Measurements from ENCODE around the gene CNDP1.
"Not testable (repeated sequence)": the region's sequence is repeated elsewhere in the genome, so short reads cannot be mapped to it uniquely, and the experiment has no call there.

The CNDP1 gene

GRCh38 chr18:74520096-74520833 lies 14.0 kb upstream of the CNDP1 start:
- DNase-seq (ENCODE audit: low read depth in 2 of 2): no peak

DNA sequence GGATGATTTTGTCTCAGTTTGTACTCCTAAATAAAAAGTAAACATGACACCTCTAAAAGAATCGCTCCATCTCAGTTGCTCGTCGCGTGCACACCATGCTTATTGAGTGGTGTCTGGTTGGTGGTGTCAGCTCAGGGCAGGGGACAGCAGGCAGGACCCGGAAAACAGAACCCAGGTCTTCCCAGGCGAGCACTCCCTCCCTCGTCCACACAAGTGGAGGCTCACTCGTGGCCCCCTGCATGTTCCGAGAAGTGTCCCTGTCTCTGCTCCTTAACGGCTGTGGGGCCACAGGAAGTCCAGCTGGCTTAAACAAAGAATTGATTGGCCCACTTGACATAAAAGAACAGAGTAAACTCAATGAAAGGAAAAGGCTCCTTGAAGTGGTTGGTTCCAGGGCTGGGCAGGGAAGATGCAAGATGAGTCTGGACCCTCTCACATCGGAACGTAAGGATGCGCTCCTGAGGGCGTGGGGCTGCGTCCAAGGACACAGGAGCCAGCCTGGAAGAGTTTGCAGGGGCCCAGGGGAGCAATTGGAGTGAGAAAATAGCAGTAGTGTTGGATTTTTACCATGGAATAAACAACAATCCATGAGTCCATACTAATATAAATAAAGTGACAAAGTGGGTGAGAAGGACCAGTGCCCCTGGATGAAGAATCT lies 13.1 kb upstream of the CNDP1 start:
- no peak for DNase-seq (ENCODE audit: low read depth in 2 of 2)

DNA sequence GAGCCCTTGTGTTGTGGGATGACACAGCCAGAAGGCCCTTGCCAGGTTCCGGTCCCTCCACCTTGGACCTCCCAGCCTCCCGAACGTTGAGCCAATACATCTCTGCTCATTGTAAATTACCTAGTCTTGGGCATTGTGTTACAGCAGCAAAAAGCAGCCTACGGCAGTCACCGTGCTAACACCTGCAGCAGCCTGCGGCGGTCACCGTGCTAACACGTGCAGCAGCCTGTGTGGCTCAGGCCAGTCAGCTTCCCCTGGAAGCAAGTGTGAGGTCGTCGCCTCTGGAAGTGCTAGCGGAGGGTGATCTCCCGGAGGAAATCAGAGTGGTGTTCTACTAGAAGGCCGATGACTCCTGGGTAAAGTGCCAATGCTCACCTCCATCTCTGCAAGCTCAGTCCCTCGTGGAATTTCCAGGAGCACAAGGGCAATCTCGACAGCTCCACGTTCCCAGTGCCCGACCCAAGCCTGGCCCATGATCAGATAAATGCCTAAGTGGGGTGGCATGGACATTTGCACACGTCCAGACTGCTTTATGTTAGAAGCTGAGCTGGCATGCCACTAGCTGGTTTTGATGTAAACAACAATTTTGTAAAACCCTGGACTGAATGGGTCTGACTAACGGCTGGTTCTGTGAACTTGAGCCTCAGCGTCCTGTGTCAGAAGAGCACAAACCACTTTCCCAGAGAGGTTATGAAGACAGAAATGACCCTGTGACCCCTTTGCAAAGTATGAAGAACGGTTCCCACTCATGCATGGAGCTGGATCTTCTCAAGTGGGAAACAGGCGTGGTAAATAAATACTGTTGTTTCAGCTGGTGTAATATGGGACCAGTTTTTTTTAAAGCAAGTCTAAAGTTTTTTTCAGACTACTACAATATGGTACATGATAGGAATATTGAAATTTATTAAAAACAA lies 11.4 kb upstream of the CNDP1 start:
- no peak for DNase-seq (ENCODE audit: low read depth in 2 of 2)

DNA sequence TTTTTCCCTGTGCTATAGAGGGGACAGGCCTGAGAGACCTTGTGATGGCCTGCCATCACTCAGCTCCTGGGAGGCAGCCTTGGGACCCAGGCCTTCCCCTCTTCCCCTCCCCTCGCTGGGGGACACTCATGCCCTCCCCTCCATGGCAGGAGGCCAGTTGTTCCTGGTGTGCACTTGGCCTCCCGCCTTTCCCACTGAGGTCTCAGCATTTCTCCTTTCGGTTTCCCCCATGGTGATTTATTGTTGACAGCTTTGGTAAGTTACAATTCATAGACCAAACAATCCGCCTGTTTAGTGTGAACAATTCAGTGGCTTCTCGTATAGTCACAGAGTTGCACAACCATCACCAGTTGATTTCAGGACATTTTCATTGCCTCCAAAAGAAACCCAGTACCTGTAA lies 10.2 kb upstream of the CNDP1 start:
- DNase-seq (ENCODE audit: low read depth in 2 of 2): no peak

DNA sequence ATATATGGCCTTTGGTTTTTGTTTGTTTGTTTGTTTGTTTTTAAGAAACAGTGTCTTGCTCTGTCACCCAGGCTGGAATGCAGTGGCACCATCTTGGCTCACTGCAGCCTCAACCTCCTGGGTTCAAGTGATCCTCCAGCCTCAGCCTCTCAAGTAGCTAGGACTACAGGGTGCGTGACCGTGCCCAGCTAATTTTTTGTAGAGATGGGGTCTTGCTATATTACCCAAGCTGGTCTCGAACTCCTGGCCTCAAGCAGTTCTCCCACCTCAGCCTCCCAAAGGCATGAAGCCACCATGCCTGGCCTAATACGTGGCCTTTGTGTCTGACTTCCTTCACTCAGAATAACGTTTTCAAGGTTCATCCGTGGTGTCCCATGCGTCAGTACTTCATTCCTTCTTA lies 9.4 kb upstream of the CNDP1 start:
- not testable (repeated sequence) for DNase-seq (ENCODE audit: low read depth in 2 of 2)

GRCh38 chr18:74525741-74526140 lies 8.6 kb upstream of the CNDP1 start:
- no peak for DNase-seq (ENCODE audit: low read depth in 2 of 2)

DNA sequence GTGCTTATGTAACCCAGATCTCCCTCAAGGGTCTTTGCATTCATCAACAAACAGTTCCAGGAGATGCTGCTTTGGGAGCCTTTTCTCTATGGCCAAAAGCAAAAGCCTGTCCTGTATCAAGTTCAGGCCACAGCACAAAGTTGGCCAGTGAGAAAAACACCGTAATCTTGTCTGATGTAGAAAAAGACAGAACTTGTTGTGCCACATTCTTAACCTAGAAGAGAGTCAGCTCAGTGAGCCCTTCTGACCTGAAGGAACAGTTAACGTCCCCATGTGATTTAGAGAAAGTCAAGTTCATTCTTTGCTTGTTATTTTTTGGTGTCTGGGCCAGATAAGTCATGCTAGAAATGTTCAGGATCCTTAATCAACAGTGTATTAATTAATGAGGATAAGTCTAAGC lies 7.8 kb upstream of the CNDP1 start:
- no peak for DNase-seq (ENCODE audit: low read depth in 2 of 2)

DNA sequence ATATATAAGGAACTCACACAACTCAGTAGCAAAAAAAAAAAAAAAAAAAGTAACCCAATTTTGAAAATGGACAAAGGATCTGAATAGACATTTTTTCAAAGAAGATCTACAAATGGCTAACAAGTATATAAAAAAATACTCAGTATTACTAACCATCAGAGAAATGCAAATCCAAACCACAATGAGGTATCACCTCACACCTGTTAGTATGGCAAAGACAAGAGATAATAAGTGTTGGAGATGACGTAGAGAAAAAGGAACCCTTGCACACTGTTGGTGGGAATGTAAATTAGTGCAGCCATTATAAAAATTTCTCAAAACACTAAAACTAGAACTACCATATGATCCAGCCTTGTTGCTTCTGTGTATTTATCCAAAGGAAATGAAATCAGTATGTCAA lies 5.8 kb upstream of the CNDP1 start:
- DNase-seq (ENCODE audit: low read depth in 2 of 2): no peak

DNA sequence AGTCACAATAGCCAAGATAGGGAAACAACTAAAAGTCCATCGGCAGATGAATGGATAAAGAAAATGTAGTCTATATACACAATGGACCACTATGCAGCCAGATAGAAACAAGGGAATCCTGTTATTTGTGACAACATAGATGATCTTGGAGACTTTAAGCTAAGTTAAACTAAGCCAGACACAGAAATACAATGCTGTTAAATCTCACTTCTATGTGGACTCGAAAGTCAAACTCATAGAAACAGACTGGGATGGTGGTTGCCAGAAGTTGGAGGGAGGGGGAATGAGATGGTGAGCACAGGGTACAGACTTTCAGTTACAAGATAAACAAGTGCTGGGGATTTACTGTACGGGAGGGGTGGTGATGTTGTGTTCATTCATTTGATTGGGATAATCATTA lies 5.4 kb upstream of the CNDP1 start:
- DNase-seq (ENCODE audit: low read depth in 2 of 2): no peak

- DNase-seq (ENCODE audit: low read depth in 2 of 2): no peak
Measured at GRCh38 chr18:74529378-74529777, 4.9 kb upstream of the CNDP1 start.

DNA sequence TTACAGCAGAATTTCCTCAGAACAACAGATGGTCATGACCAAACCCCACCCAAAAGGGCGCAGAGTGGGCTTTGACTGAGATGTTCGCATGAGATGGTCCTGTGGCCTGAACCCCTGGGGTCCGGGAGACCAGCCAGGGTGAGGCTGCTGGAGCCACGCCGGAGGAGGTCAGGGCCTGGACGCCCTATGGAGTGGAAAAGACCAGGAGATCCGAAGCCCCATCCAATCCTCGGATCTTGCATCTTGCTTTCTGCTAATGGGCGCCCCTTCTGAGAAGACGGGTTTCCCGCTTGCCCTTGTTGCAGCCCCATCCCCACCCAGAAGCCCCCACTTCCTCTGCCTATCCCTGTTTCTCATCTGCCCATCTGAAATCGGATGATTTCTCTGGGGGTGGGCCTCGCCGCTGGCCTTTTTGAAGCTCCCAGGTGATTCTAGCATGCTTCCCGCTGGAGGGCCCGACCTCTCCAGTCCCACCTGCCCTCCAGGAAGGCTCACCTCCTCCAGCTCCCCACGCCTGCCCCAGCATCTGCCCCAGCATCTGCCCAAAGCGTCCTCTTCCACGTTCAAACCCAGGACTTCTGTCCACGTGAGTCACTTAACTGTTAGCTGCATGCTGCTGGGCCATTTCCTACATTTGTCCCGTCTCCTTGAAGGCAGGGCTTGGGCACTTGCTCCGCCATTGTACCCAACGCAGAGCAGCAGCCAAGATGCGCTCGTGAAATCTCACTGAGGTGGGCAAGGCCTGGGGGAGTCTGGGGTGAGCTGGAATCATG lies 4.3 kb upstream of the CNDP1 start:
- no peak for DNase-seq (ENCODE audit: low read depth in 2 of 2)

- no peak for DNase-seq (ENCODE audit: low read depth in 2 of 2)
Measured at GRCh38 chr18:74530584-74530862, 3.8 kb upstream of the CNDP1 start.

DNA sequence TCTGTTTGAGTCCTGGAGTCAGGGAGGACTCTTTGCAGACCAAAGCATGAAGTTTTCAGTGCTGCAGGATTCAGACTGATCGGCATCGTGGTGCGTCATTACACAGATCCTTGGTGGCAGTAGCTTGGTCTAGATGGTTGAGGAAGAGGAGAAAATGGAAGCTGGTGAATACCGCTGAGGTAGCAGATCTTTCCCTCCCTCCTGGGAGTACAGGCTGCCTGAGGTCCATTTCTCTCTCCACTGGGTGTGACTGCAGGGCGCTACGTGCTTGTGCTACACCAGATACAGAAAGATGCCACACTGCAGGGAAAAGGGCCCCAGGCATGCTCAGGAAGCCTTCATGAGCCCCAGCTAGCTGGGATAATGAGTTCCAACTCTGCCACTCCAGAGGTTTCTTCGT lies 3.3 kb upstream of the CNDP1 start:
- no peak for DNase-seq (ENCODE audit: low read depth in 2 of 2)

GRCh38 chr18:74532511-74533025 lies 1.7 kb upstream of the CNDP1 start:
- DNase-seq (ENCODE audit: low read depth in 2 of 2): no peak

DNA sequence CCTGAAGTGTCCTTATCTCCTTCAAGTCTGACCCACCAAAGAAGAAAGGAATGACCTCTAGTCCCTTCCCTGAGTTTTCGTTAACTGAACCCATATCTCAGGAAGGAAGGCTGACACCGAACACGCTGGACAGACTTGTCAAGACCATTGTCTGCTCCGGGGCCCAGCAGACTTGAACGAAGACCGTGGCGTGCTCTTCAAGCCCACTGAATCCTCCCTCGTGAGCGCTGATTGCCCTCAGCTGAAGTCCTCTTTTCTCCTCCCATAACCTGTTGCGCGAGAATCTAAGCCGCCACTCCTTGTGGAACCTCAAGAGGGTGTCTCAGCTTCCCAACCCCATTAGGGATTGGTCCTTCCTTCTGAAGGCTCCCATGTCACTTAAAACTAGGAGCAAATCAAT lies 634 bp upstream of the CNDP1 start:
- no peak for DNase-seq (ENCODE audit: low read depth in 2 of 2)

DNA sequence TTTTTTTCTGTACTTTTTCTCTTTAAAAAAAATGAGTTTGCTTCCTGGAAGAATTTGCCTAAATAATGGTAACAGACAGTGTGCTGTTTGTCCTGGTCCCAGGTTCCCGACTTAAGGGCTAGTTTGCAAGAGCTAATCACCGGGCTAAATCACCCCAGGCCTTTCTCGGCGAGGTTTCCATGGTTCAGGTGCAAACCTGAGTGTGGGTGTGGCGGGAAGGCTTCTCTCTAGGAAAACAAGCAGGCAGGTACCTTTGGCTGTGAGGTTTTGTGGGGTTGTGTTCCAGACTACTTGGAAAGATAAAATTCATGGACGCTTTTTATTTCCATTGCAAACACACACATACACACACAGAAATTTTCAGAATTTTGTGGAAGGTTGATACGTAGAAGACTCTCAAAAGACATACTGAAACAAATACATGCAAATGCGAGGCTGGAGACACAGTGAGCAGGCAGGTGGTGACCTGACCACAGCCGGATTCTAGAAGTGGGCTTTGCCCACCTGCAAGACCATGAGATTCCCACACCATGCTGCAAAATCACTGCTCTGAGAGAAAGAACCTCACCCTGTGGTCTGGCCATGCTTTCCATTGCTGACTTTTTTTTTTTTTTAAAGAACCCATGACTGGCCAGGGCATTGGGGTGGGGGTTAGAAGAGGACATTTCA lies 815 bp downstream of the CNDP1 start:
- DNase-seq (ENCODE audit: low read depth in 2 of 2): no peak

GRCh38 chr18:74539289-74539688 lies 5.0 kb downstream of the CNDP1 start:
- DNase-seq (ENCODE audit: low read depth in 2 of 2): no peak

DNA sequence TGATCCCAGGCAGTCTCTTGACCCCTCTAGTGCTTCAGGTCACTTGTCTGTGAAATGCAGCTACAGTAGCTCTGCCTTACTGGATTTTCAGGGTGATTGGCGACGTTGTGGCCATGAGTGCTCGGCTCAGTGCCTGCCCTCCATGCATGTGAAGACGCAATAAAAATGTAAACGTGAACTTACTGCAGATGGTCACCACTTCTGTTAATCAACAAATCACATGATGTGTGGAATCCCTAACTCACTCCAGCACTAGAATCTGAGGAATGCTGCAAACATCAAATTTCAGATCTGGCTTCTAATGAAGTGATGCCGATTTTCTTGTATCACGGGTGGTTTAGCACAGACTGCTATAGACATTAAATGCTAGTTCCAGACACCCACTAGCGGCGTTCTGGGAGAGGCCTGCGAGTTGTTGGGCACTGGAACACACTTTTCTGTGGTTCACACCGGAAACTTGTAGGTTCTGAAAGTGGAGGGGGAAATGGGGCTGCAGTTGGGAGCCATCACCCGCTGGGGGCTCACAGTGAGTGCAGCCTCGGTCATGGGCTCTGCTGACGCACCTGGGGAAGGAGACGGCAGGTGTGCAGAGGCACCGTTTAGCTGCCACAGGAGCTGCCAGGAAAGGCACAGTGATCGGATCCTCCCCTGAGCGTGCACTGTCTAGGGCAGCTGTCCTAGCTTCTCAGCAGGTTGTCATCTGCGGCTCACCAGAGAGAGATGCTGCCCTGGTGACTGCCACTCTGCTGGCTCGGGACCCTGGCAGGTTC lies 6.5 kb downstream of the CNDP1 start:
- DNase-seq (ENCODE audit: low read depth in 2 of 2): no peak

GRCh38 chr18:74541703-74542555 lies 7.6 kb downstream of the CNDP1 start:
- DNase-seq (ENCODE audit: low read depth in 2 of 2): no peak

DNA sequence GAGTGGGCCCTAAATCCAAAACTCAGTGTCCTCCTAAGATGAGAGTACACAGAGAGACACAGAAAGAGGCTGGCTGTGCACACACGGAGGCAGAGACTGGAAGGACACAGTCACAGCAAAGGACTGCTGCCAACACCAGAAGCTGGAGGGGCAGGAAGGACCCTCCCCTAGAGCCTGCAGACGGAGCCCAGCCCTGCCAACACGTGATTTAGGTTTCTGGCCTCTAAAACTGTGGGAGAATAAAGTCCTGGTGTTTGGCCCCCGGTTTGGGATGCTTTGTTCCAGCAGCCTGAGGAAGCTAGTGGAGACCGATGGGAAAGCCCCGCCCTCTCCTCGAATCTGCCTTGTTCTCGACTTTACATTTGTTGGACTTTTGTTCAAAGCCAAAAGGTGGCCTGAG lies 10.6 kb downstream of the CNDP1 start:
- DNase-seq (ENCODE audit: low read depth in 2 of 2): no peak

Data from activated CD8-positive, alpha-beta memory T cell treated with anti-CD3 and anti-CD28 coated beads for 4 hours (primary cell).